EH (cell line): ENCODE data around the gene TCF23.

ENCODE experiments used
- DNase-seq: peaks from one replicate; pipeline ENCODE4 v3.0.0-alpha.2; 2015; ENCODE audit warnings: low read depth

The TCF23 gene

GRCh38 chr2:27128668-27129571 is 19.9 kb upstream of the TCF23 start:
- DNase-seq, result no peak

GRCh38 chr2:27130396-27130795 is 18.4 kb upstream of the TCF23 start:
- DNase-seq, result no peak

GRCh38 chr2:27131429-27131828 is 17.4 kb upstream of the TCF23 start:
- DNase-seq, result no peak

GRCh38 chr2:27133195-27133875 is 15.5 kb upstream of the TCF23 start:
- DNase-seq, result peak; percentile 13

GRCh38 chr2:27133905-27134780 is 14.7 kb upstream of the TCF23 start, which contains the start of gene PREB:
PREB (minus strand) TSS chr2:27134636; CDS start chr2:27134421, 215 bp downstream.
- peak; percentile 94 for DNase-seq

- DNase-seq, result no peak
These were observed 13.9 kb upstream of the TCF23 start for GRCh38 chr2:27134781-27135477.

- DNase-seq, result no peak
These were observed 13.3 kb upstream of the TCF23 start for GRCh38 chr2:27135478-27135955.

GRCh38 chr2:27136751-27137150 is 12.1 kb upstream of the TCF23 start:
- DNase-seq, result no peak

GRCh38 chr2:27137322-27137935 is 11.4 kb upstream of the TCF23 start:
- DNase-seq, result no peak

- no peak for DNase-seq
These were observed 10.7 kb upstream of the TCF23 start for GRCh38 chr2:27138111-27138510.

- DNase-seq, result no peak
These were observed 9.5 kb upstream of the TCF23 start, which contains the start of gene PRR30 for GRCh38 chr2:27139310-27139709. PRR30 (minus strand) TSS chr2:27139410; CDS start chr2:27138329, 1,081 bp downstream.

- no peak for DNase-seq
These were observed 5.5 kb upstream of the TCF23 start for GRCh38 chr2:27143285-27143684.

- DNase-seq, result no peak
These were observed 3.1 kb upstream of the TCF23 start for GRCh38 chr2:27145682-27146081.

- no peak for DNase-seq
These were observed 869 bp upstream of the TCF23 start for GRCh38 chr2:27147935-27148334.

GRCh38 chr2:27149570-27150405 is 984 bp downstream of the TCF23 start:
- DNase-seq, result no peak

GRCh38 chr2:27150639-27151230 is 1.9 kb downstream of the TCF23 start:
- DNase-seq, result no peak

- DNase-seq, result no peak
These were observed 3.4 kb downstream of the TCF23 start for GRCh38 chr2:27152102-27152795.

- peak; percentile 58 for DNase-seq
These were observed 4.1 kb downstream of the TCF23 start for GRCh38 chr2:27152796-27153464.
